ENCODE measurements around the gene SERAC1.

GRCh38 chr6:158070513-158070912, 97.5 kb downstream of the SERAC1 start:
- TF ChIP-seq USF2 (IDR thresholded peaks at IDR 0.05) (no peak), CTCF (IDR thresholded peaks at IDR 0.05) (no peak), CEBPB (IDR thresholded peaks at IDR 0.05) (no peak), TFCP2L1 (CRISPR knock-in tag; IDR thresholded peaks at IDR 0.05) (no peak)

Data from A549 (cell line).